Tibial nerve (tissue), 4 donors: ENCODE data around the gene NFIA. TPM values are rescaled to one million over a fixed set of nuclear protein-coding genes. Genes with fewer than 3 reads are reported as not detected.

ENCODE experiments used
- DNase-seq, 2 donors: peaks; one replicate each; pipeline ENCODE4 v3.0.0-alpha.2; 2019; ENCODE audit warnings: low spot score in 2 of 2
- H3K27ac ChIP-seq, 4 donors: fragments of 200-600 bp; sonication (generic) in 3 of 4; one replicate each; pipeline ENCODE4 v1.5.1; 2017 to 2019; ENCODE audit warnings: mild to moderate bottlenecking in 1 of 4
- H3K27me3 ChIP-seq, 2 donors: fragments of 200-600 bp; sonication (generic) in 1 of 2; one replicate each; pipeline versions ENCODE4 v1.5.1 to v1.6.0; 2017 to 2019
- H3K36me3 ChIP-seq, 3 donors: fragments of 200-600 bp; sonication (generic); one replicate each; pipeline ENCODE4 v1.5.1; 2018 to 2019
- H3K4me1 ChIP-seq, 4 donors: fragments of 200-600 bp; sonication (generic) in 3 of 4; one replicate each; pipeline ENCODE4 v1.5.1; 2017 to 2019
- H3K4me3 ChIP-seq, 4 donors: fragments of 200-600 bp; sonication (generic) in 3 of 4; one replicate each; pipeline ENCODE4 v1.5.1; 2017 to 2019; ENCODE audit warnings: mild to moderate bottlenecking in 1 of 4, moderate library complexity in 1 of 4
- H3K9me3 ChIP-seq, 4 donors: fragments of 200-600 bp; sonication (generic) in 3 of 4; one replicate each; pipeline ENCODE4 v1.5.1; 2017 to 2019
- EP300 ChIP-seq, 2 donors: sonication (generic); formaldehyde crosslinking; IDR thresholded peaks; one replicate each; pipeline ENCODE4 v1.6.1; 2017; ENCODE audit warnings: antibody characterized with exemption in 2 of 2, mild to moderate bottlenecking in 1 of 2
- POLR2A ChIP-seq, 2 donors: fragments of 450-650 bp; IDR thresholded peaks; one replicate each; pipeline ENCODE4 v1.6.1; 2017; ENCODE audit warnings: antibody characterized with exemption in 2 of 2, mild to moderate bottlenecking in 2 of 2, moderate library complexity in 2 of 2
- WGBS, 2 donors: methylation state at CpG; one replicate each; pipeline ENCODE4 v1.1.5; 2018; 5-methylcytosine and 5-hydroxymethylcytosine counted together
- total RNA-seq, 4 donors: library from RNA; depleted of rRNA; stranded (reverse); fragments of >200 nt; gene quantifications; one replicate each; pipeline ENCODE4 v1.1.0, GENCODE V29; 2016
- TF ChIP-seq, protein P1 (sequence below), 5 experiments: fragments of 200-600 bp in 3 of 5; fragments of 450-650 bp in 2 of 5; sonication (generic) in 3 of 5; IDR thresholded peaks; one replicate each; pipeline ENCODE4 v1.5.1; 2016 to 2019; ENCODE audit warnings: antibody characterized with exemption in 5 of 5, mild to moderate bottlenecking in 3 of 5, moderate library complexity in 2 of 5

NFIA gene
- total RNA-seq, 4 donors from 2014 or later: 71.2 to 81.4 (median 75.7) TPM

DNA sequence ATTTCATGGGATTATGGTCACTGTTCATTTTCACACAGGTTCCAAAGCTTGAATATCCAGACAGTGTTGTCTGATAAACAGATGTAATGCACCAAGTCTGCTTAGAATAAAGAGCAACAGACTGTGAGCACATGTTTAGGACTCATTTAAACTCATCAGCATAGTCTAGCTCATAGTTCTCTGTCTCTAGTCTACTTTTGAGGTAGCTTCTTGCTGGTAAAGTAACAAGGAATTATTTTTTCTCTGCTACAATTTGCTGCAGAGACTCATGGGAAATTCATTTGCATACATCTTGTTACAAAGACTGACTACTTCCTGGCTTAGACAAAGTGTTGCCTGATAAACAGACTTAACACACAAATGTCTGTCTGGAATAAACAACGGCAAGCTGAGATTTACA is 187.2 kb downstream of the NFIA start:
- H3K4me1 ChIP-seq: peaks cover 0 to 67% (median 6%) of the 10 kb centered on the region in 4 donors
- H3K27me3 ChIP-seq: no peaks in the 10 kb centered on the region
- no peaks in the 10 kb centered on the region for H3K36me3 ChIP-seq
- TF ChIP-seq EP300 (IDR thresholded peaks at IDR 0.05) (no peak), POLR2A (IDR thresholded peaks at IDR 0.05) (no peak)
- 49 to 66% methylated on average over 1 of the region's 1 CpG for WGBS, 2 donors
- no peak for DNase-seq
- no peak overlapping the region for H3K4me3 ChIP-seq
- no peak overlapping the region for H3K27ac ChIP-seq
- H3K9me3 ChIP-seq: no peaks in the 10 kb centered on the region

DNA sequence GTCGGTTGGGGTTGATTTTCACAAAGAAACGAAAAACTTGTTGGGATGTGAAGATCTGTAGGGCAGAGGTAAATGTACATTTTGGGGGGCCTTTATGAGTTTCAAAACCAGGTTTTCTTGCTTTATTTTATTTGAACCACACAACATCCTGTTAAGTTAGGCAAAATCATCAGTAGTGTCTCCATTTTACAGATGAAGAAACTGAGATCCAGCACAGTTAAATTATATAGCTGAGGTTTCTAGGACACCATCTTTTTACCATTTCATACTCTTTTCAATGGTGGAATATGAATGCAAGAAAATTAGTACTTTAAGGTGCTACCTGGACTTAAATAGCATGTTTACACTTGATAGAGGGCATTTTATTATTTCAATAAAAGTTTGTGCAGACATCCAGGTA is 187.7 kb downstream of the NFIA start:
- 98 to 100% methylated on average over 2 of the region's 2 CpGs for WGBS, 2 donors
- no peaks in the 10 kb centered on the region for H3K27me3 ChIP-seq
- H3K4me3 ChIP-seq: no peak overlapping the region
- H3K4me1 ChIP-seq: peaks cover 0 to 70% (median 6%) of the 10 kb centered on the region in 4 donors
- no peaks in the 10 kb centered on the region for H3K36me3 ChIP-seq
- TF ChIP-seq, protein P1, sequence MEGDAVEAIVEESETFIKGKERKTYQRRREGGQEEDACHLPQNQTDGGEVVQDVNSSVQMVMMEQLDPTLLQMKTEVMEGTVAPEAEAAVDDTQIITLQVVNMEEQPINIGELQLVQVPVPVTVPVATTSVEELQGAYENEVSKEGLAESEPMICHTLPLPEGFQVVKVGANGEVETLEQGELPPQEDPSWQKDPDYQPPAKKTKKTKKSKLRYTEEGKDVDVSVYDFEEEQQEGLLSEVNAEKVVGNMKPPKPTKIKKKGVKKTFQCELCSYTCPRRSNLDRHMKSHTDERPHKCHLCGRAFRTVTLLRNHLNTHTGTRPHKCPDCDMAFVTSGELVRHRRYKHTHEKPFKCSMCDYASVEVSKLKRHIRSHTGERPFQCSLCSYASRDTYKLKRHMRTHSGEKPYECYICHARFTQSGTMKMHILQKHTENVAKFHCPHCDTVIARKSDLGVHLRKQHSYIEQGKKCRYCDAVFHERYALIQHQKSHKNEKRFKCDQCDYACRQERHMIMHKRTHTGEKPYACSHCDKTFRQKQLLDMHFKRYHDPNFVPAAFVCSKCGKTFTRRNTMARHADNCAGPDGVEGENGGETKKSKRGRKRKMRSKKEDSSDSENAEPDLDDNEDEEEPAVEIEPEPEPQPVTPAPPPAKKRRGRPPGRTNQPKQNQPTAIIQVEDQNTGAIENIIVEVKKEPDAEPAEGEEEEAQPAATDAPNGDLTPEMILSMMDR (IDR thresholded peaks at IDR 0.05): no peak
- TF ChIP-seq POLR2A (IDR thresholded peaks at IDR 0.05) (no peak), EP300 (IDR thresholded peaks at IDR 0.05) (no peak)
- H3K9me3 ChIP-seq: no peaks in the 10 kb centered on the region
- no peak for DNase-seq
- no peak overlapping the region for H3K27ac ChIP-seq

DNA sequence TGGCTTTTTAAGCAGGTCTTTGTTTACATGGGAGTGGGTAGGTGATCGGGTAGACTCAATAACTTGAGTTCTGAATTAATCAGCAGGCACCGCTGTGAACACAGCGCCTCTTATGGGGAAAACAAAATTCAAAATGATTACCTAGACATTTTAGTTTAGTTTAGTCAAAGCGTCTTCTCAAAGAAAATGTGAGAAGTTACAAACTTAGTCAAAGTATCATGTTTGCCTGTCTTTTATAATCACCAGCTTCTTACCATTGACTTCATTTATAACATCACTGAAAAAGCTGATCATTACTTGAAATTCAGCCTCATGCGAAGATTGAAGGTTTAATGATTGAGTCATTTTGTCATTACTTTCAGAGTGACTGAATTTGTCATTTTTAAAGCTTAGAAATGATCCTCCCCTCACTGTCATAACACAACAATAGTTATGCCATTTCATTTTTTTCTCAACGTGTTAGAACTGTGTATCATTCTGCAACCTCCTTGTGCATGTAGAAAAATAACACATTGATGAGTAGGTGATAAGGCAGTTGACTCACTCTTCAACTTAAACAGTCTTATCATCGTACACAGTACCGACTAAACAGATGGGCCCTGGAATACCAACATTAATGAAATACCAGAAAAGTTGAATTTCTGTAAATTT is 188.5 kb downstream of the NFIA start:
- H3K27me3 ChIP-seq: no peaks in the 10 kb centered on the region
- DNase-seq: no peak
- no peaks in the 10 kb centered on the region for H3K36me3 ChIP-seq
- 88 to 90% methylated on average over 8 of the region's 8 CpGs for WGBS, 2 donors
- H3K9me3 ChIP-seq: no peaks in the 10 kb centered on the region
- H3K27ac ChIP-seq: no peak overlapping the region
- no peak overlapping the region for H3K4me3 ChIP-seq
- no peak for TF ChIP-seq EP300 (IDR thresholded peaks at IDR 0.05)
- TF ChIP-seq, protein P1 (IDR thresholded peaks at IDR 0.05): no peak
- no peak for TF ChIP-seq POLR2A (IDR thresholded peaks at IDR 0.05)
- H3K4me1 ChIP-seq: peaks cover 0 to 68% (median 6%) of the 10 kb centered on the region in 4 donors

GRCh38 chr1:61271412-61271789 is 189.0 kb downstream of the NFIA start:
- TF ChIP-seq, protein P1 (IDR thresholded peaks at IDR 0.05): no peak
- TF ChIP-seq POLR2A (IDR thresholded peaks at IDR 0.05) (no peak), EP300 (IDR thresholded peaks at IDR 0.05) (no peak)
- Histone ChIP-seq H3K27me3 (no peaks in the 10 kb centered on the region), H3K36me3 (no peaks in the 10 kb centered on the region), H3K27ac (no peak overlapping the region), H3K4me1 (peaks cover 0 to 68% (median 8%) of the 10 kb centered on the region in 4 donors), H3K4me3 (no peak overlapping the region), H3K9me3 (no peaks in the 10 kb centered on the region)
- 93 to 96% methylated on average over 5 of the region's 5 CpGs for WGBS, 2 donors
- DNase-seq: no peak

GRCh38 chr1:61273167-61273705 is 190.9 kb downstream of the NFIA start:
- peaks cover 0 to 68% (median 11%) of the 10 kb centered on the region in 4 donors for H3K4me1 ChIP-seq
- TF ChIP-seq, protein P1 (IDR thresholded peaks at IDR 0.05): no peak
- TF ChIP-seq POLR2A (IDR thresholded peaks at IDR 0.05) (no peak), EP300 (IDR thresholded peaks at IDR 0.05) (no peak)
- H3K4me3 ChIP-seq: no peak overlapping the region
- no peaks in the 10 kb centered on the region for H3K36me3 ChIP-seq
- H3K27ac ChIP-seq: peak overlapping the region in 3 of 4 donors; percentile 32 to 77 (median 39)
- 78 to 83% methylated on average over 4 of the region's 4 CpGs for WGBS, 2 donors
- H3K9me3 ChIP-seq: no peaks in the 10 kb centered on the region
- DNase-seq: no peak
- H3K27me3 ChIP-seq: no peaks in the 10 kb centered on the region
